ENCODE results near the gene GATA3.
"Not testable (repeated sequence)": the region's sequence is repeated elsewhere in the genome, so short reads cannot be mapped to it uniquely, and the experiment has no call there.

Gene GATA3

DNA sequence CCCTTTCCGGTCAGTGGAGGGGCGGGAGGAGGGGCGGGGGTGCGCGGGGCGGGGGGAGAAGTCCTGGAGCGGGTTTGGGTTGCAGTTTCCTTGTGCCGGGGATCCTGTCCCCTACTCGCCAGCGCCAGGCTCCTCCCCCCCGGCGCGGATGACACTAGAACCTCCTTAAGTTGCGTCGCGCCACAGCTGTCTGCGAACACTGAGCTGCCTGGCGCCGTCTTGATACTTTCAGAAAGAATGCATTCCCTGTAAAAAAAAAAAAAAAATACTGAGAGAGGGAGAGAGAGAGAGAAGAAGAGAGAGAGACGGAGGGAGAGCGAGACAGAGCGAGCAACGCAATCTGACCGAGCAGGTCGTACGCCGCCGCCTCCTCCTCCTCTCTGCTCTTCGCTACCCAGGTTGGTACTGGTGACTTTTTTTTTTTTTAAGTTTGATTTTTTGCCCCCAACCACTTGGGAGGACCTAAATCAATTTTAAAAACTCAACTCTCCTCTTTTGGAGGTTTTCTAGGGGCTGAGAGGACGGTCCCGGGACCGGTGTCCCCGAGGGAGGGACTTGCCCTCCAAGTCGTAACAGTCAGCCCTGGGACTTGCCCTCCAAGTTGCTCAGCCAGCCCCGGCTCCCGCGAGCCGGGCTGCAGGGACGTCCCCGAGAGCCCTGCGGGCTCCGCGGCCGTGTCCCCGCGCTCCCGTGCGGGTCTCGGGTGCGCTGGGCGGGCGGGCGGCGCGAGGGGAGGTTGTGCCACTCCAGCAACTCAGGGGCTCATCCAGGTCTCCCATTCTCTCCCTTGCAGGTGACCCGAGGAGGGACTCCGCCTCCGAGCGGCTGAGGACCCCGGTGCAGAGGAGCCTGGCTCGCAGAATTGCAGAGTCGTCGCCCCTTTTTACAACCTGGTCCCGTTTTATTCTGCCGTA, at the start of gene GATA3:
TSS of gene GATA3 (plus strand) at position 195 of the 914 bp plus-strand sequence. CDS start 968 bp downstream, outside the sequence.
- no peak for DNase-seq

DNA sequence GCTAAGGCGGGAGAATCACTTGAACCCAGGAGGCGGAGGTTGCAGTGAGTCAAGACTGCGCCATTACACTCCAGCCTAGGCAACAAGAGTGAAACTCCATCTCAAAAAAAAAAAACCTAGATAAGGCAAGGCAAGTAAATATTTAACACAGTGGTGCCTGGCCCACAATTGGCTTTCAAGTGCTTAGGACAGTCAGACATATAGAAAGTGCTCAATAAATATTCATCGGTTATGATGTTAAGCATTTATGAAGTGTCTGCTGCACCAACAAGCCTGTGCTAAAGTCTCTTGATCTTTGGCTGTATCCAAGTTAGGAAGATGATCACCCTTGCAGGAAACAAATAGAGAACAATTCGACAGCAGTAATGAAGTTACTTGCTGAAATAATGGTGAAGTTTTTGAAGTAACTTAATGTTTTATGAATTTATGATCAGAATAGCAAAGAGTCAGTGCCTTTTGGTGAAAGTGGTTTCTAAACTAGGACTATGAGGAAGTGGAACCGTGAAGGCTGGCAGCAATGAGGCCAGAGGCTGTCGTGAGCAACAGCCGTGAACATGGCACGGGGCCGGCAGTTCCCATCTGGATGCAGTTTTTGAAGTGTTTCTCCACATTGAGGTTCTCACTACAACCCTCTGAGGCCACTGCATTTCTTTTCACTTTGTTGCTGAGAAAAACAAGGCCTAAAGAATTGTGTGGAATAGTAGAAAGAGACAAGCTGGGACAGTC, 48.1 kb upstream of the GATA3 start:
- no peak for DNase-seq

DNA sequence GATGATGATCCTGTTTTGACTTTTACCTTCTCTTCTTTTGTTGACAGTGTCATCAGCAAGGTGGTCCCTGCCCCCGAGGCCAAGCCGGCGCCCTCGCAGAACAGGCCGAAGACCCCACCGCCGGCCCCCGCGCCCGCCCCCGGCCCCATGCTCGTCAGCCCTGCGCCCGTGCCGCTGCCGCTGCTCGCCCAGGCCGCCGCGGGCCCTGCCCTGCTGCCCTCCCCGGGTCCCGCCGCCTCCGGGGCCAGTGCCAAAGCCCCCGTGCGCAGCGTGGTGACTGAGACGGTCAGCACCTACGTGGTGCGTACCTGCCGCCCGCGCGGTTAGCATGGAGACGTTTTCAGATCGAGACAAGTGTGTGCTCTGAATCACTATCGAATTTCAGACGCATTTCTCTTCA, 45.5 kb upstream of the GATA3 start:
- no peak for DNase-seq

DNA sequence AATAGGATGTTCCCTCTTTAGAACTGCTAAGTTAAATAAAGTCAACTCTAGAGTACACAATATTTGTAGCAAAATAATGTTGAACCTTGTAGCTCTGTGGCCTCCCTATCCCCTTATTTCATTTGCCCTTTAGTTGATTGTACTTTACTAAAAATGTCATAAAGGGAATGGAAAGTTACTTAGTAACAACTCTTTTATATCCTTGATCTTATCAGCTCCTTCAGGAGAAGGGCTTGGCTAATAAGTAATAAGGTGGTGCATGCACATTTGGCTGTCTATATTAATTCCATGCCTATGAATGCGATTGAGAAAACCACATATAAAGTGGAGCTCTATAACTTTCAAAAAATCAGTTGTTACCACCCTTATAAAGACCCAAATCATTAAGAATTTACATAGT, 41.5 kb upstream of the GATA3 start:
- no peak for DNase-seq

DNA sequence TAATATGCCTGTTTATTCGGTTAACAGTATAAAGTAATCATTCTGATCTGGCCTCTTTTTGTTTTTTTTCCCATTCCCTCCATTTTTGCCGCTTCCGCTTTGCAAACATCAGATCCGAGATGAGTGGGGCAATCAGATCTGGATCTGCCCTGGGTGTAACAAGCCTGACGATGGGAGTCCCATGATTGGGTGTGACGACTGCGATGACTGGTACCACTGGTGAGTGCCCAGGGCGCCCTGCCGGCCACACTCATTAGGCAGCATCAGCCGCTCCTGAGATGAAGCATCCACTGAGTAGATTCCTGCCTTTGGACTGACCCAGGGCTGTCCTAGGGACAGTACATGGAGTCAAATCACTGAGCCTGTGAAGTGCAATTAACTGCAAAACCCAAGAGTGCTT, 40.9 kb upstream of the GATA3 start:
- DNase-seq: no peak

DNA sequence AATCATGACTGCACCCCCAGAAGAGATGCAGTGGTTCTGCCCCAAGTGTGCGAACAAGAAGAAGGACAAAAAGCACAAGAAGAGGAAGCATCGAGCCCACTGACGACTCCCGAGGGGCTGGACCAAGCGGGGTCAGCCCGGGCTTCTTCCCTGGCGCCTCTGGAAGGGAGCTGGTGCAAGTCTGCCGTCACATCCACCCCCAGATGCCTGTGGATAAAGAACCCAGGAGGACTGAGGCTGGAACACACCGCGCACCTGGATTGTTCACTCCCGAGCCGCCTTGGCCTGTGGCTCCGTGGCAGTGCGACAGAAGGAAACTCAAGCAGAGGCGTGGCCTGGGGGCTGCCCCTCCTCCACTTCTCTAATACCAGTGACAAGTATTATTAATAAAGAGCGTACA, 39.8 kb upstream of the GATA3 start:
- DNase-seq: no peak

DNA sequence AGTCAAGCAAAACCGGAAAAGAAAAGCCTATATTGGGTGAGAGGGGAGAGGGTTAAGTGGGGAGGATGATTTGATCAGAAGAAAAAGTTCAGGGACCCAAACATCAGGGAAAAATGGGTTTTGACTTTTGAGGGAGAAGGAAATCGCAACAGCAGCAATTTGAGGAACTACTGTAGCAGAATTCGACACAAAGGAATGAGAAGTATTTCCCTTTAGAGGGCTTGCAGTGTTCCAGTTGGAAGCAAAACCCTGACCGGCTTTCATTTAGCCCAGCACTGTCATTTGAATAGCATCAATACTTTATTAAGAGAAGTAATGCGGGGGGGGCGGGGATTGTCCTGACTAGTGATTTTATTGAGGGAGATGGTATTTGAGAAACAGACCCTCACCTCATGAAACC, 37.2 kb upstream of the GATA3 start:
- DNase-seq: no peak

DNA sequence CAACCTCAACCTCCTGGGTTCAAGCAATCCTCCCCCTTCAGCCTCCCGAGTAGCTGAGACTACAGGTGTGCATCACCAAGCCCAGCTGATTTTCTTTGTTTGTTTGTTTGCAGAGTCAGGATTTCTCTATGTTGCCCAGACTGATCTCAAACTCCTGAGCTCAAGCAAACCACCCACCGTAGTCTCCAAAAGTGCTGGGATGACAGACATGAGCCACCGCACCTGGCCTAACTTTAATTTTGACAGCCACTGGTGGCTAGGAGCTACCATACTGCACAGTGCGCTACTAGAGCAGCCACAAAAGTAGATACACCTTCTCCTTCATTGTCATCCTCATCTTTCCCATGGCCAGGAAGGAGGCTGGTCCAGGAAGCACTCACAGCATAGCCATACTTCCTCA, 31.2 kb upstream of the GATA3 start:
- DNase-seq: no peak

DNA sequence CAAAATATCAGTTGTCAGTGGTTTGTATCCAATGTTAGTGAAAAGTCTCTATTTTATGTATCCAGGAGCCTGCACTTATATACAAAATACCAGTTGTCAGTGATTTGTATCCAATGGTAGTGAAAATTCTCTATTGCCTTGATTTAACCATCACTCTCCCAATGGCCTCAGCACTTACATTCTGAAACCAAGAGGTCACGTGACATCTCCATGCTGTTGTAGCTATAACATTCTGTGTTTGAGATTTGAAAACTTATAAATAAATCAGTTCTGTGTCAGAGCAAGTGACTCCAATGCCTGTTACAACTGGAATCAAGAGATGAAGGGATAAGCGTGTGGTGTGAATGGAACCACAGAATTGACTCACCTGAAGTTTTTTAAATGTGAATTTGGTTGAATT, 30.6 kb upstream of the GATA3 start:
- DNase-seq: no peak

DNA sequence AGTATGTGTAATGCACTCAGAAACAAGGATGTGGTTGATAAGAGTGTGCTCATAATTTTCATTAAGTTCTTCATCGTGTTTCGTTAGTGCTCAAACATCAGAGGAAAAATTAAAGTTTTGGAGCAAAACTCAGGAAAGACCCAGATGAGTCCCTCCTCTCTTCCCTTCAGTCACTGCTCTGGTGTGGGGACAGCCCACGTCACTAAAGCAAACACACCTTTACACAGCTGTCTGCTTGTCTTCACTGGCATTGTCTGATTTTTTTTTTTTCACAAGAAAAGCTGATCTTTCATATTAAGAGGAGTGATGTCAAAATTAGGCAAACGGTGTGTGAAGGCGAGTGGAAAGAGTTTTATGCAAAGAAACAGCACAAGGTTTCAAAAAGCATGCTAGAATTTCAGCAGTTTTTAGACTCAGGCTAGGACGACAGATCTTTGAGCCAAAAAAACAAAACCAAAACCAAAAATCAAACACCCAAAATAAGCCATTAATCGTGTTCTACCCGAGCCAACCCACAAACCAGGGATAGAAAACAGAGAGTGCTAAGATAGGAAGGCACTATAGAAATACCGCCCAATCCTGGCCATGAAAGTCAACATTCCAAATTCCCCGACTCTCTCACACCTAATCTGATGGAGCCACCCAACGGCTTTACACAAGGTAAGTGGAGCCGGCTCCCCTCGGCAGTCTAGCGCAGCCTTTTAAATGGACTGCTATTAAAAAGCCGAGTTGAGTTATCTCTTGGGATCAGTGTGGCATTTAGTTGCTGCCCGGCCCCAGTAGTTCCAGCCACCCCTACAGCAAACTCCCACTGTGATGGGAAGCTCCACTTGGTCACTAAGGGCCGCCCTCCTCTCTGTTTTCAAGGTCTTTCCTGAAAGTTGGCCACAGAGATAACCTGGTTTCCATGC, 27.9 kb upstream of the GATA3 start:
- no peak for DNase-seq

DNA sequence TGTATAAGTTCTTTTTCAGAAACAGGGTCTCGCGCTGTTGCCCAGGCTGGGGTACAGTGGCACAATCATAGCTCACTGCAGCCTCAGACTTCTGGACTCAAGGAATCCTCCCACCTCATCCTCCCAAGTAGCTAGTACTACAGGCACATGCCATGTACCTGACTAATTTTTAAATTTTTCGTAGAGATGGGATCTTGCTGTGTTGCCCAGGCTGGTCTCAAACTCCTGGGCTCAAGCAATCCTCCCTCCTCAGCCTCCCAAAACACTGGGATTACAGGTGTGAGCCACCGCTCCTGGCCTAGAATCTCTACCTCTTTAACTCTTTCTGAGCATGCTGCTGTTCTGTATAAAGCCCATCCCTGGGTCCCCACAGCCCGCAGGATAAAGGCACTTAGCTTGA, 23.3 kb upstream of the GATA3 start:
- not testable (repeated sequence) for DNase-seq

DNA sequence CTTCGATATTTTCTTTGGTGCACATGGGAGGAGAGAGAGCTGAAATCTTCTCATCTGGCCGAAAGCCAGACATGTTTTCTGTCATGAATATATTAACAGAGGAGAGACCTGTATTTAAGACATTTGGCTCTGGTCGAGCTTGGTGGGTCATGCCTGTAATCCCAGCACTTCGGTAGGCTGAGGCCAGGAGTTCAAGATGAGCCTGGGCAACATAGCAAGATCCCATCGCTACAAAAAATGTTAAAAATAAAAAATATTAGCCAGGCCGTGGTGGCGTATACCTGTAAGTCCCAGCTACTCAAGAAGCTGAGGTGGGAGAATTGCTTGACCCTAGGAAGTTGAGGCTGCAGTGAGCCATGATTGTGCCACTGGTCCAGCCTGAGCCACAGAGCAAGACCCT, 21.9 kb upstream of the GATA3 start:
- no peak for DNase-seq

DNA sequence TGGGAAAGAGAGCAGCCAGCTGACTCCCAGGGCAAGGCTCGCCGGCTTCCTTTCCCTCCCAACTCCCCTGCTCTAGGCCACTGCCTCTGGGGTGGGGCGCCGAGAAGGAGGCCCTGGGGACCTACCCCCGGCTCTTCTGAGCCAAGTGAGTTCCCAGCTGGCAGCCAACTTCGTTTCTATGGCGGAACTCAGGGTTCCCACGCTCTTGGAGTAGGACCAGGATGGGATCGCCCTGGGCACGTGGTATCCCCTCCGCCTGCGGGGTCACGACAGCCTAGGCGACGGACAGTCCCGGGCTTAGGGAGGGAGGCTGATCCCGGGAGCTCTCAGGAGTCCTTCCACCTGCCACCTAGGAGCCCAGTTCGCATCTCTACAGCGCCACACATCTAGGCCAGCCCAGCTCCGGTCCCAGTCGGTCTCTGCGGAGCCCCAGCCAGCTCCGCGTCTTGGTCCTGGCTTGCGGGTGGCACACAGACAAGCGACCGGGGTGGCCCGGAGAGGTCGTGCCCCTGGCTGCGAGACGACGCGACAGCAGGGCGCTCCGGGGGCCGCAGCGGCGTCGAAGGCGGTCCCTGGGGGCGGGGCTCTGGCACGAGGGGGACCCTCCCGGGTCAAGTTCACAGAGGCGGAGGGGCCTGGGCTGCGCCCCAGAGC, 20.5 kb upstream of the GATA3 start:
- DNase-seq: no peak

DNA sequence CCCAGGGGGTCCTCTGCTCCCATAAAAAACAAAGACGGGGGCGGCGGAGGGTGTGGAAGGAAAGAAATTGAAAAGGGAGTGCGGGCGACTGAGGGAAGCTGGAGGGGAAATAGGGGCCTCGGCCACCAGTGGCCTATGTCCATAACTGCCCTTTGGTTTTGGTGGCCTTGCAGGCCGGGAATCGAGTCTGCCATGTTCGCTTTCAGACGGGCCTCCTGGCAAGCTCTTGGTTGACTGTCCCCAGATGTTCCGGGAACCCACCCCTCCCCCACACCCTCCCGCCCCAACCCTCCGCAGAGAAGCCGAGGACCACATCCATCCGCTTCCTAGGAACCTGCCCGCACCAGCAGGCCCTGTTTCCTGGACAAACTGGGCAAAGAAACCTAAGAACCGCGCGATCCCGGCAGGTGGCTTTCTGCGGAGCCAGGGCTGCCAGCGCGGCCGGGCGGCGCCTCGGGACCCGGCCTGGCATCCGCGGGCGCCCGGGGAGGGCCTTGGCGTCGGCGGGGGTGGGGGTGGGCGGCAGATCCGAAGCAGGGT, 20.0 kb upstream of the GATA3 start:
- no peak for DNase-seq

DNA sequence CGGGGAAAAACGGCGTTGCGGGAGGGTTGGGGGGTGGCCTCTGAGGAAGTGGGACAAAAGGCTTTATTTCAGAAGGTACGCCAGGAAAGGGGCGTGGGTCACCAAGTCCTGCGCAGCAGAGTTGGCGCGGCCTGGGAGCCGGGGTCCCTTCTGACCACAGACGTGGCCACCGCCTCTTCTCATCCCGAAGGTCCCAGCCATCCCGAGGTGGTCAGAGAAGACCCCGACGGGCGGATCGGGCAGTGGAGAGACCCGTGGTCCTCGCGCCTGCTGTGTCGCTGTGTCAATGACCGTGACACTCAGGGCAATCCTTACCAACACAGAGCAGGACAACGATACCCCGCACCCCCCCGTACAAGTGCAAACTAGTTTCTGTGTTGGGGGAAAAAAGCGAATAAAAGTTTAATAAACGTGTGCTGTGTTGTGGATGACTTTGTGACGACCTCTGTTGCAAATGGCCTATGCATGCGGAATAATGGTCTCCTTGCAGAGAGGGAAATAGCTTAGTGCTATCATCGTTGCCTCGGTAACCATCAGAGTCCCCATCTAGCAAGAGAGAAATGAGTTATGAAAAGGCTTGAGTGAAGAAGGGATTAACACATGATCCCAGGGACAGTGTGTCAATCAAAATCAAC, 19.4 kb upstream of the GATA3 start:
- no peak for DNase-seq

DNA sequence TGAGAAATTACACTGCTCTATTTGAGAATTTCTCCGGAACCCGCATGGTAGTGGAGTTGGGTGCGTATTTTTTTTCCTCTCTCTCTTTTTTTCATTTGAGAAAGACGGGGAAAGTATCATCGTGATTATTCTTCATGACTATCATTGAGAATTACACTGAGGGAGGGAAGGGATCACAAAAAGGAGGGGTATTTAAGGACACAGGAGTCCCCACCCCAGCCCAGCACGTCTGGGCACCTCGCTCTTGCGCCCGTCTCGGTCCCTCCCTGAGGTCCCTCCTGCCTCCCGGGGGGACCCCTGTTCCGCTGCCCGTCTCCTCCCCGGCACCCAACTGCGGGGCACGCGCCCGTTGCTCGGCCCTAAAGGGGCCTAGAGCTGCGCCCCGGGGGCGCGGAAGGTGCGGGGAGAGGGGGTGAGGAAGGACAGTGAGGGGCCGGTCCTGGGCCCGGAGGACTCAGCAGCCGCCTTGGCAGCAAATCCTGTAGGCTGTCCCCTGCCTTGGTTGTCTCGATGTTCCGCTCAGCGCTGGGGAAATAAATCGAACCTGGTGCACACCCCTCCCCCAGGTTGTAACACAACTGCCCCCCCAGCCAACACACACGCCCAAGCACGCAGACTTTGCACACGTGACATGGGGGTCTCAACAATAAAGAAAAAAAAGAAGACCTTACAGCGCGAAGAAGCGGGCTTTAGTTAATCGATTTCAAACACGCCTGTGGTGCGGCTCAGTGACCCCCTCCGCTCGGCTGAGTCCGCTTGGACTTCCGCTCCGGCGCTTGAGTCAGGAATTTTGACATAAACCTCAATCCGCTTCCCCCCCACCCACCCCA, 18.6 kb upstream of the GATA3 start:
- no peak for DNase-seq

DNA sequence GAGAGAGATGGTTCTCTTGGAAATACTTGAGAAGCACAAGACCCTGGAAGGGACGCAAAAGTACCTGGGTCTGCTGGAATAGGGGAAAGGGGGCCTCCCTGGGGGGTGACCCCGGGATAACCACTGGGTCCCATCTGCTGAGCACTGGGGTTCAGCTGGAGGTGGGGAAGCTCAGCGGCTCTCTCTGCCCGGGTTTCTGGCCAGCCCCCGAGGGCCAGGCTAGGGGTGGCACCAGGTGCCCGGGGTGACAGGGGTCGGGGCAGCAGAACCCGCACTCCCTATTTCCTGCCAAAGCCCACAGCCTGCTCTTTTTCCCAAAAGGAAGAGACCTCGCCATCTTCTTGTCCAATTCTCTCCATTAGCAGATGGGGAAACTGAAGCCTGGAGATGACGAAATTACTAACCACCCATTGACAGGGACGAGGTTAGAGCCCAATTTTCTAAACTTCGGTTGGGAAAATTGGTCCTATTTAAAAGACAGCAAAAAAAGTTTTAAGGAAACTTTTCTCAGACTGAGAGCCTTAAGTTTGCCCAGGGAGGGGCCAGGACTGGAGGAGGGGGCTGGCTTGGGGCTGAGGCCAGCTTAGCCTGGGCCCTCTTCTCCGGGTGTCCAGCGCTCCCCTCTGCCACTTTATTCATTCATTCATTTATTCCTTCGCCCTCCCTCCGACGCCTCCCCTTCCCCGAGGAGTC, 17.8 kb upstream of the GATA3 start:
- no peak for DNase-seq

DNA sequence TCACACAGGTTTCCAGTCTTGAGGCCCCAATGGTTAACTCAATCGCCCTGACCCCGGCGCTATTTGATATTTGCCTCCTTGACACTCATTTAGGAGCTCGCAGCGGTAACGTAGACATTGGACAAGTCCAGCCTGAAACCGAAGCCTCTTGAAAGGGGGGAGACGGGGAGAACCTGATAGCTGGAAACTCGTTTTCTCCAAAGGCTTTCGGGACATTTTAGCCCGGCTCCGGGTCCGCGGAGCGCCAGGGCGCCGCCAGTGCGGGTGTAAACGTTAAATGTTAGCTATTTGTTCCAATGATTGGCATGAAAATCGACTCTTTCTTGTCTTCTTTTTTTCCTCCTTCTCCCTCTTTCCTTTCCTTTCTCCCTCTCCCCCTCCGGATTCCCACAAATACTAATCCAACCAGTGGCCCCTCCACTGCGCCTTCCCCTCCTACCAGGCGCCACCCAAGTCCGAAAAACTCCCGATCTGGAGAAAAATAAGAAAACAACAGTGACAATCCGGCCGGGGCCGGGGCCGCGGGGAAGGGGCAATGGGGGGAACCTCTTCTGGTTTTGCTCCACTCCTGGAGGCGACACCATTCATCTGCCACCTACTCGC, 17.2 kb upstream of the GATA3 start:
- DNase-seq: no peak

Measured in hippocampal formation (tissue), 2 donors.